Neutrophil (primary cell): ENCODE results near the gene SSX2IP.

Source experiments
- H3K27ac ChIP-seq: fragments of 200-600 bp; sonication (generic); 2 replicates; pipeline ENCODE4 v1.5.1; 2016; ENCODE audit warnings: mild to moderate bottlenecking, moderate library complexity
- H3K27me3 ChIP-seq: fragments of 200-600 bp; sonication (generic); 2 replicates; pipeline ENCODE4 v1.6.0; 2016; ENCODE audit warnings: mild to moderate bottlenecking
- H3K36me3 ChIP-seq: fragments of 200-600 bp; sonication (generic); 2 replicates; pipeline ENCODE4 v1.5.1; 2017
- H3K4me1 ChIP-seq, 2 experiments: fragments of 200-600 bp in 1 of 2; sonication (generic) in 1 of 2; 1 replicate in 1 of 2; 2 replicates in 1 of 2; pipeline versions ENCODE4 v1.5.1 to v1.6.1; 2013 to 2016; ENCODE audit warnings: low read depth in 1 of 2, low read length in 1 of 2, mild to moderate bottlenecking in 1 of 2, moderate library complexity in 1 of 2; ENCODE audit not compliant: control insufficient read depth in 1 of 2, insufficient read depth in 1 of 2
- H3K4me3 ChIP-seq, 2 experiments: fragments of 200-600 bp in 1 of 2; sonication (generic) in 1 of 2; 1 replicate in 1 of 2; 2 replicates in 1 of 2; pipeline ENCODE4 v1.5.1; 2013 to 2016; ENCODE audit warnings: low read depth in 1 of 2, low read length in 1 of 2, mild to moderate bottlenecking in 1 of 2, moderate library complexity in 1 of 2
- H3K9me3 ChIP-seq: fragments of 200-600 bp; sonication (generic); 2 replicates; pipeline ENCODE4 v1.5.1; 2016
- TF ChIP-seq, protein P1 (sequence below): fragments of 200-600 bp; sonication (generic); IDR thresholded peaks from 2 replicates; pipeline ENCODE4 v1.5.1; 2016; ENCODE audit warnings: antibody characterized with exemption

The SSX2IP gene

DNA sequence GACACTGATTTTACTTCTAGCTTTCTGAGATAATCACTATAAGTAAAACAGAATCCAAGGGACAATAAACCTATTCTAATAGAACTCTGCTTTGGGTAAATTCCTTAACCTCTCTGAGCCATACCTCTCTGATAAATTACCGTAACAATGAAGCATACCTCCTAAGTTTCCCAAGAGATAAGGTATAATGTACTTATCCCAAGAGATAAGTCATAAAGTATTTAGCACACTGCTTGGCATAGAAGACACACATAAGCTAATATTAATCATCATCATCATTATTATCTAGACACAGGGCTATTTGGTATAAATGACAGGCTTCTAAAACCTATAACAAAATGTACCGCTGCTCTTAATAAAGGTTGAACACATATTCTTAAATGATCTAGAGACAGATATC, 16.2 kb downstream of the SSX2IP start:
- TF ChIP-seq, protein P1, sequence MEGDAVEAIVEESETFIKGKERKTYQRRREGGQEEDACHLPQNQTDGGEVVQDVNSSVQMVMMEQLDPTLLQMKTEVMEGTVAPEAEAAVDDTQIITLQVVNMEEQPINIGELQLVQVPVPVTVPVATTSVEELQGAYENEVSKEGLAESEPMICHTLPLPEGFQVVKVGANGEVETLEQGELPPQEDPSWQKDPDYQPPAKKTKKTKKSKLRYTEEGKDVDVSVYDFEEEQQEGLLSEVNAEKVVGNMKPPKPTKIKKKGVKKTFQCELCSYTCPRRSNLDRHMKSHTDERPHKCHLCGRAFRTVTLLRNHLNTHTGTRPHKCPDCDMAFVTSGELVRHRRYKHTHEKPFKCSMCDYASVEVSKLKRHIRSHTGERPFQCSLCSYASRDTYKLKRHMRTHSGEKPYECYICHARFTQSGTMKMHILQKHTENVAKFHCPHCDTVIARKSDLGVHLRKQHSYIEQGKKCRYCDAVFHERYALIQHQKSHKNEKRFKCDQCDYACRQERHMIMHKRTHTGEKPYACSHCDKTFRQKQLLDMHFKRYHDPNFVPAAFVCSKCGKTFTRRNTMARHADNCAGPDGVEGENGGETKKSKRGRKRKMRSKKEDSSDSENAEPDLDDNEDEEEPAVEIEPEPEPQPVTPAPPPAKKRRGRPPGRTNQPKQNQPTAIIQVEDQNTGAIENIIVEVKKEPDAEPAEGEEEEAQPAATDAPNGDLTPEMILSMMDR = no peak
- H3K4me3 ChIP-seq = no peak overlapping the region
- H3K36me3 ChIP-seq = no peaks in the 10 kb centered on the region
- H3K27ac ChIP-seq = no peak overlapping the region
- H3K9me3 ChIP-seq = no peaks in the 10 kb centered on the region
- no peaks in the 10 kb centered on the region for H3K4me1 ChIP-seq
- no peaks in the 10 kb centered on the region for H3K27me3 ChIP-seq

DNA sequence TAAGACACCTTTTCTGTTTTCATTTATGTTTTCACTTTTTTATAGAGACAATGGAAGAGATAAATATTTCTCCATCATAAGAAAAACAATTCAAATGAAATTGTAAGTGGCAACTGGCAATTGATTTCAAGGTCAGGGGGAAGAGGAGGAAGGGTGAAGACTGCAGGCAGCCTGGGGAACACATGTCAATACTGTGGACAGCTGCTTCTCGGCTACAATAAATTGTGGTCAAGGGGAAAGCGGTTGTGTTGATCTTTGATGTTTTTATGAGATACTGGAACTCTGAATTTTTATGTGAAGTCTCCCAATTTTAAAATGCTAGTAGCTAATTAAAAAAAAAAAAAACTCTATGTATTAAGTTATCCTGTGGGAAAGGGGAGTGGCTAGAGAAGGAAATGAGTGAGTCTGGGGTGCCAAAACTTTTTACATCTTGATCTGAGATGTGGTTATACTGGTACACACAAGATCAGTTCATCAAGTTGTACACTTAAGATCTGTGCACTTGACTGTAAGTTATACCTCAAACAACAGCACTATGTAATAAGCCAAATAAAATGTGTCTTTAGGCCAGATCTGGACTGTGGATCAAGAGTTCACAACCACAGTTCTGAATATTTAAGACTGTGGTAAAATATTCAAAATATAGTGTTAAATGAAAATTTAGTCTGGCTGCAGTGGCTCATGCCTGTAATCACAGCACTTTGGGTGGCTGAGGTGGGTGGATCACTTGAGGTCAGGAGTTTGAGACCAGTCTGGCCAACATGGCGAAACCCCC, 18.0 kb downstream of the SSX2IP start:
- TF ChIP-seq, protein P1 = no peak
- Histone ChIP-seq H3K4me1 (no peaks in the 10 kb centered on the region), H3K4me3 (no peak overlapping the region), H3K27me3 (no peaks in the 10 kb centered on the region), H3K27ac (no peak overlapping the region), H3K9me3 (no peaks in the 10 kb centered on the region), H3K36me3 (no peaks in the 10 kb centered on the region)

DNA sequence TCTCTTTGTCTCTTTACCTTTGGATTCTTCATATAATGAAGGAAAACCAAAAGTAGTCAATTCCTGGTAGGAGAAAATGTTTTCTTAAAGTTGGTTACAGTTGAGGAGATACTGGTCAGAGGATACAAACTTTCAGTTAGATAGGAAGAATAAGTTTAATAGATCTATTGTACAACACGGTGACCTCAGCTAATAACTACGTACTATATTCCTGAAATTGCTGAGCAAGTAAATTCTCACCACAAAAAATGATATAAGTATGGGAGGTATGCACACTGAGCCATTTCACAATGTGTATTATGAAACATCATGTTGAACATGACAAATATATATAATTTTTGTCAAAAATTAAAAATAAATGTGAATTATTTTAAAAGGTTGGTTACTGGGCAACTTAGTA, 20.4 kb downstream of the SSX2IP start:
- no peak overlapping the region for H3K4me3 ChIP-seq
- H3K36me3 ChIP-seq = no peaks in the 10 kb centered on the region
- no peaks in the 10 kb centered on the region for H3K27me3 ChIP-seq
- H3K9me3 ChIP-seq = no peaks in the 10 kb centered on the region
- no peak overlapping the region for H3K27ac ChIP-seq
- TF ChIP-seq, protein P1 = no peak
- no peaks in the 10 kb centered on the region for H3K4me1 ChIP-seq

DNA sequence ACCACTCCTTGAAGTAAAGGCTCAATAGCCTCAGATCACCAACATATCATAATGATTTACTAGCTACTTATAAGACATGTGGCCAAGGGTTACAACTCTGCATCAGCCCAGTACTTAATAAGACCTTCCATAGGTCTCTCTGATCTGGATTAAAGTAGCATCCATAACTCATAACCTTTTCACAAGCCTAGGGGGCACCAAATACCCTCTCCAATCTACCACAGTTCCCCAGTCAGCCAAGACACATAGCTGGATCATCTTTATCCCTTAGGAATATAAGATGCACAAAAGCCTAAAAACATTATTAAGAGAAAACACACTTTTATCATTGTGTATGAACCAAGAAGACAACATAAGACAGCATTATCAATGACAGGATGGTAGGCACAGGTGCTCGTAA, 22.1 kb downstream of the SSX2IP start:
- TF ChIP-seq, protein P1 = no peak
- H3K9me3 ChIP-seq = no peaks in the 10 kb centered on the region
- no peak overlapping the region for H3K27ac ChIP-seq
- H3K27me3 ChIP-seq = no peaks in the 10 kb centered on the region
- H3K36me3 ChIP-seq = no peaks in the 10 kb centered on the region
- H3K4me1 ChIP-seq = no peaks in the 10 kb centered on the region
- H3K4me3 ChIP-seq = no peak overlapping the region

DNA sequence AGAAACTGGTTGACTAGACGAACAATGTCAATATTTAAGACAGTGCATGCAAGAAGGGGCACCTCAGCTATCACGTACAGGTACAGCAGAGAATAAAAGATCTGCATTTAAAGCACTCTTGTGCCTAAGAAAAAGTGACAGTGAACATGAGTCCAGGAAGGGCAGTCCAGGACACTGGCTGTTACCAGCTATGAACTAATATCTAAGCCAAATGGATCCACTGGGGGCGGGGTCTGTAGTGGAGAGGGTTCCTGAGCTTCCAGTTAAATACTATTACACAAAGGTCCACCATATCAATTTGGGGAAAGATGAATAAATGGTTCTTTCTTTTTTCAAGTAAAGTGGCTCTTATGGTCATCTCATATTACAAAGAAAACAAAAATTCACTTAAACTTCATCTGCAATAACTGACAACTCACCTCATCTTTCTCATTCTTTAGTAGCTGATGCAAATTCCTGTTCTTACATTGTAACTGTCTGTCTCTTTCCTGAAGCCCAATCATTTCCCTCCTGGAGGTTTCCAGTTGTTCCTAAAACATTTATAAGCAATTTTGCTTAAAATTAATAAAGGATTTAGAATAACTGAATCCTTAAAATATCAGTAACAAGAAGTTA, 24.5 kb downstream of the SSX2IP start:
- H3K36me3 ChIP-seq = no peaks in the 10 kb centered on the region
- H3K4me3 ChIP-seq = no peak overlapping the region
- H3K9me3 ChIP-seq = no peaks in the 10 kb centered on the region
- H3K4me1 ChIP-seq = no peaks in the 10 kb centered on the region
- H3K27me3 ChIP-seq = no peaks in the 10 kb centered on the region
- TF ChIP-seq, protein P1 = no peak
- no peak overlapping the region for H3K27ac ChIP-seq
